GM19035 (cell line): Measurements from ENCODE around the gene ADAMTSL4.
"Not testable (repeated sequence)": the region's sequence is repeated elsewhere in the genome, so short reads cannot be mapped to it uniquely, and the experiment has no call there.

Experiments used
- ATAC-seq: cut with Tn5 transposase; IDR thresholded peaks from one replicate; pipeline ENCODE4 v1.9.1; 2021; ENCODE audit not compliant: unreplicated experiment

The ADAMTSL4 gene

GRCh38 chr1:150555198-150555970 lies 6.2 kb downstream of the ADAMTSL4 start:
- ATAC-seq, result no peak

GRCh38 chr1:150555971-150556865 lies 7.0 kb downstream of the ADAMTSL4 start:
- ATAC-seq, result no peak

GRCh38 chr1:150557065-150557600 lies 7.9 kb downstream of the ADAMTSL4 start:
- ATAC-seq, result no peak

DNA sequence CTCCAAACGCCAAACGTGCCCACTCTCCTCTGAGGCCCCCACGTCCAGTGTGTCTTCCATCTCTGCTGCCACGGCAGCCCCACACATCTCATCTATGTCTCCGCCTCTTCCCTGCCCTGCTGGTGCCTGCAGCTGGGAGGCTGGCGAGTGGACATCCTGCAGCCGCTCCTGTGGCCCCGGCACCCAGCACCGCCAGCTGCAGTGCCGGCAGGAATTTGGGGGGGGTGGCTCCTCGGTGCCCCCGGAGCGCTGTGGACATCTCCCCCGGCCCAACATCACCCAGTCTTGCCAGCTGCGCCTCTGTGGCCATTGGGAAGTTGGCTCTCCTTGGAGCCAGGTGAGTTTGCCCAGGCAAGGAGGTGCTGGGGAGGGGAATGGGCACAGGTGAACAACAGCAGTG lies 8.6 kb downstream of the ADAMTSL4 start:
- ATAC-seq, result no peak

DNA sequence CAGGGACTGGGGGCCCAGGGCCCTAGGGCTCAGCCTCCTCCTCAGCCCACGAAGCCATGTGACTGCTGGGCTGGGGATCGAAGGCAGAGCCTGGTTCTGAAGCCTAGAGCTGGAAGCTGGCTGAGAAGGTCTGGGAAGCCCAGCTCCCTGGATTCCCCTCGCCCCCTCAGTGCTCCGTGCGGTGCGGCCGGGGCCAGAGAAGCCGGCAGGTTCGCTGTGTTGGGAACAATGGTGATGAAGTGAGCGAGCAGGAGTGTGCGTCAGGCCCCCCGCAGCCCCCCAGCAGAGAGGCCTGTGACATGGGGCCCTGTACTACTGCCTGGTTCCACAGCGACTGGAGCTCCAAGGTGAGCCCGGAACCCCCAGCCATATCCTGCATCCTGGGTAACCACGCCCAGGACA lies 9.1 kb downstream of the ADAMTSL4 start:
- no peak for ATAC-seq

DNA sequence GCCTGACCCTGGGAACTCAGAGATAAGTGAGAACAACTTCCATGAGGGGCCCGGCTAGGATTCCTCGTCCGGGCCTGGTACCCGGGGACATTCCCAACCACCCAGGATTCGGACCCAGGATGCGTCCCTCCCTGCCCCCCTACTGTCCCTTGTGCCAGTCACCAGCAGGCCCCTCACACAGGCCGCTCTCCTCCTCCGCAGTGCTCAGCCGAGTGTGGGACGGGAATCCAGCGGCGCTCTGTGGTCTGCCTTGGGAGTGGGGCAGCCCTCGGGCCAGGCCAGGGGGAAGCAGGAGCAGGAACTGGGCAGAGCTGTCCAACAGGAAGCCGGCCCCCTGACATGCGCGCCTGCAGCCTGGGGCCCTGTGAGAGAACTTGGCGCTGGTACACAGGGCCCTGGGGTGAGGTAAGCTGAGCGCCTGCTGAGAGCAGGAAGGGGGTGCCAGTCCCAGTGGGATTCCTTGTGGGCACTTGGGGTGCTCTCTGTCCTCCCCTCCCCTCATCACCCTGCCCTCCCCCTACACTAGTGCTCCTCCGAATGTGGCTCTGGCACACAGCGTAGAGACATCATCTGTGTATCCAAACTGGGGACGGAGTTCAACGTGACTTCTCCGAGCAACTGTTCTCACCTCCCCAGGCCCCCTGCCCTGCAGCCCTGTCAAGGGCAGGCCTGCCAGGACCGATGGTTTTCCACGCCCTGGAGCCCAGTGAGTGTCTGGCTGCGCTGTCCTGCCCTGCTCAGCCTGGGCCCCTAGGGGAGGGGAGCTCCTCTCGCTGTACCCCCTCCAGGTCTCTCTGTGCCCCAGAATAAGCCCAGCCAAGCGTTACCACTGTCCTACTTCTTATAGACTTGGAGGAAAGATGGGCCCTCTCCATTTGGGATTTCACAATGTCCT lies 9.8 kb downstream of the ADAMTSL4 start:
- ATAC-seq, result no peak

DNA sequence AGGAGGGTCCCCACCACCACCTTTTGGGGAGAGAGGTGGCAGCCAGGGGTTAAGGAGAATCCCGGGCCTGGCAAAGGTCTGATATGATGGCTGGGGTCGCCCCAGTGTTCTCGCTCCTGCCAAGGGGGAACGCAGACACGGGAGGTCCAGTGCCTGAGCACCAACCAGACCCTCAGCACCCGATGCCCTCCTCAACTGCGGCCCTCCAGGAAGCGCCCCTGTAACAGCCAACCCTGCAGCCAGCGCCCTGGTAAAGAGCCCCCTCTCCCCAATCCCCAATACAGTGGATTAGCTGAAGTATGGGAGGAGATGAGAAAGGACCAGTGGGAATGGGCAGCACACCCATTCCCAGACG lies 10.4 kb downstream of the ADAMTSL4 start:
- no peak for ATAC-seq

DNA sequence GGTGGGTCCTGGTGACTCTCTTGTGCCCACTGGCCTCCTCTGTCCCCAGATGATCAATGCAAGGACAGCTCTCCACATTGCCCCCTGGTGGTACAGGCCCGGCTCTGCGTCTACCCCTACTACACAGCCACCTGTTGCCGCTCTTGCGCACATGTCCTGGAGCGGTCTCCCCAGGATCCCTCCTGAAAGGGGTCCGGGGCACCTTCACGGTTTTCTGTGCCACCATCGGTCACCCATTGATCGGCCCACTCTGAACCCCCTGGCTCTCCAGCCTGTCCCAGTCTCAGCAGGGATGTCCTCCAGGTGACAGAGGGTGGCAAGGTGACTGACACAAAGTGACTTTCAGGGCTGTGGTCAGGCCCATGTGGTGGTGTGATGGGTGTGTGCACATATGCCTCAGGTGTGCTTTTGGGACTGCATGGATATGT lies 10.8 kb downstream of the ADAMTSL4 start:
- ATAC-seq, result no peak

DNA sequence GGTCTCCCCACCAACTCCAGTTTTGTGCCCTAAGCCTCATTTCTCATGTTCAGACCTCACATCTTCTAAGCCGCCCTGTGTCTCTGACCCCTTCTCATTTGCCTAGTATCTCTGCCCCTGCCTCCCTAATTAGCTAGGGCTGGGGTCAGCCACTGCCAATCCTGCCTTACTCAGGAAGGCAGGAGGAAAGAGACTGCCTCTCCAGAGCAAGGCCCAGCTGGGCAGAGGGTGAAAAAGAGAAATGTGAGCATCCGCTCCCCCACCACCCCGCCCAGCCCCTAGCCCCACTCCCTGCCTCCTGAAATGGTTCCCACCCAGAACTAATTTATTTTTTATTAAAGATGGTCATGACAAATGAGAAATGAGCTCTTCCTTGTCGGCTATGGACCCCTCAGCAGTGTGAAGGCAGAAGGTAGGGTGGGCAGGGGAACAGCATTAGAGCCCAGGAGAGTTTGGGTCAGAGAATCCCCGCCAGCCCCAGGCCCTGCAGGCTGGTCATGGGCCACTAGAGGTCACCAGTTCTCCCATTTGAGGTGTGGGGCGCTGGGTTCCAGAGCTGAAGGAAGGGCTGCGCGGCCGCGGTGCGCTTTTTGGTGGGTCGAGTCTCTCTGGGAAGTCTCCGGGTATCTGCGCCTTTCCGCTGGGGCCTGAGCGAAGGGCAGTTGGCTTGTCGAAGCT lies 11.5 kb downstream of the ADAMTSL4 start:
- no peak for ATAC-seq

DNA sequence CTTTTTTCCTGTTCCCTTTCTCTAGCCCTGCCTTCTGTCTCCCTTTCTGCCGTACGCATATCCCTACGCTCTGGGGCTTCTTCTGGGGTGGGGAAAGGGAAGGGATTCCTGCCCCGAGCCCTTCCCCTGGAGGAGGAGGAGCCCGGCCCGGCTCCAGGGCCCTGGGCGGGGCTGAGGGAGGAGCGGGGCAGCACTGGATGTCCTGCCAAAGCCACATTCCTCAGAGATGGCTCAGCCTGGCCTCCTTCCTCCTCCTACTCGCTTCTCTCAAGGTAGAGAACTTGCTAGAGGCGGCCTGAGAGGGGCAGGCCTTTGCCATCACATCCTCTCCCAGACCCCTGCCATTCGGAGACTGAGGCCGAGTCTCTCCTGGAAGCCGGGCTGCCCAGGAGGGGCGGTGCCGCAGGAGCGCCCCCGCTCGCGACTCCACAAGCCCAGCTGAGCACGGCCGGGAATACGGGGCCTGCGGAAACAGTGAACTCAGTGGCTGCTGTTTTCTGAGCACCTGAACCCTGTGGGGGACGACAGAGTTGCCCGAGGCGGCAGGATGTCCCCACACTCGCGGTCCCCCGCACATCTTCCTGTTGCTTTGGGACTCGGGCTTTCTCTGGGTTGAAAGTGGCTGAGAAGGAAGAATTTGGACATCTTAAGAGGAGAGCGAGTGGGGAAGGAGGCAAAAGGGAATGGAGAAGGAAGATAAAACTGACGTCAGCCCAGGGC lies 12.2 kb downstream of the ADAMTSL4 start:
- no peak for ATAC-seq

DNA sequence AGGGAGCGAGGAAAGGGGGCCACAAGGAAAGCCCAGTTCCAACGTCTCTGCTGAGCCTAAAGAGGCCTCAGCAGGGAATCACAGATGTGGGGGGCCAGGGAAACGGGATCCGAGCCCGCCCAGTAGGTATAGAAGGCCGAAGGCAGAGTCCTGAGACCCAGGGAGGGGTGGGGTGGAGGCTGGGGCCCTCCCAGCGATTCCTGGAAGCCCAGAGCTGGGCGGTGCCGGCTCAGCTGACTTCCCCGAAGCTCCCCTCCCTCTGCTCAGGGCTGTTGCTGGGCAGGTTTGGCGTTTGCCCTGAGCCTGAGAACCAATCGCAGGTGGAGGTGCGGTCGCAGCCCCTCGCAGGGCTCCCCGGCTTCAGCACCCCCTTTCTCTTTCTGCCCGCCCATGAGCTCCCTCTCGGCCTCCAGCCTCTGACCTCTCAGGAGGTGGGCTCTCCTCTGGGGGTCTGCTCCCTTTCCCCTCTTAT lies 12.8 kb downstream of the ADAMTSL4 start:
- peak; percentile 40 for ATAC-seq

GRCh38 chr1:150562446-150563339 lies 13.5 kb downstream of the ADAMTSL4 start:
- peak; percentile 42 for ATAC-seq

GRCh38 chr1:150563340-150564038 lies 14.3 kb downstream of the ADAMTSL4 start:
- peak; percentile 23 for ATAC-seq

DNA sequence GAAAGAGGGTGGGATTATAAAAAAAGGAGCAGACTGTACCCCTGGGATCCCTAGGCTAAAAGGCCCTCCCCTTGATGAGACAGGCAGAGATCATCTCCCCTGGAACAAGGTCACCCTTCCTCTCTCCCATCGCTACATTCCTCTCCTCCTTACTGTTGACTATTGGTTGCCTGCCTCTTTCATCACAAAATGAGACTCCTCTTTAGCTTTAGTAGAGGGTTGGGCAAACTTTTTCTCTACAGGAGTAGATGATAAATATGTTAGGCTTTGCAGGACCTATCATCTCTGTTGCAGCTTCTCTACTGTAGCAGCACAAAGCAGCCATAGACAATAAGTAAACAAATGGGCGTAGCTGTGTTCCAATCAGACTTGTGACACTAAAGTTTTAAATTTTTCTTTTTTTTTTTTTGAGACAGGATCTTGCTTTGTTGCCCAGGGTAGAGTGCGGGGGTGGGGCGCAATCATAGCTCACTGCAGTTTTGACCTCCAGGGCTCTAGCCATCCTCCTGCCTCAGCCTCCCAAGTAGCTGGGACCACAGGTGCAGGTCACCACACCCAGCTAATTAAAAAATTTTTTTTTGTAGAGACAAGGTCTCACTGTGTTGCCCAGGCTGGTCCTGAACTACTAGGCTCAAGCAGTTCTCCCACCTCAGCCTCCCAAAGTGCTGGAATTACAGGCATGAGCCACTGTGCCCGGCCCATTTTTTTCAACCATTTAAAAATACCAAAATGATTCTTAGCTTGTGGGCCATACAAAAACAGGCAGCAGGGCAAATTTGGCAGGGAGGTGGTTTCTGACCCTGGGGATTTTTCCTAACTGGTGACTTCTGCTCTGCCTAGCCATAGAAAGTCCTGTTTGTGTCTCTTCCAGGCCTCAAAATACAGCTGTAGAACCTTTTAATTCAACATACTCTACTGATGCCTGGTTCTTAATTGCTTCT lies 15.1 kb downstream of the ADAMTSL4 start:
- no peak for ATAC-seq

DNA sequence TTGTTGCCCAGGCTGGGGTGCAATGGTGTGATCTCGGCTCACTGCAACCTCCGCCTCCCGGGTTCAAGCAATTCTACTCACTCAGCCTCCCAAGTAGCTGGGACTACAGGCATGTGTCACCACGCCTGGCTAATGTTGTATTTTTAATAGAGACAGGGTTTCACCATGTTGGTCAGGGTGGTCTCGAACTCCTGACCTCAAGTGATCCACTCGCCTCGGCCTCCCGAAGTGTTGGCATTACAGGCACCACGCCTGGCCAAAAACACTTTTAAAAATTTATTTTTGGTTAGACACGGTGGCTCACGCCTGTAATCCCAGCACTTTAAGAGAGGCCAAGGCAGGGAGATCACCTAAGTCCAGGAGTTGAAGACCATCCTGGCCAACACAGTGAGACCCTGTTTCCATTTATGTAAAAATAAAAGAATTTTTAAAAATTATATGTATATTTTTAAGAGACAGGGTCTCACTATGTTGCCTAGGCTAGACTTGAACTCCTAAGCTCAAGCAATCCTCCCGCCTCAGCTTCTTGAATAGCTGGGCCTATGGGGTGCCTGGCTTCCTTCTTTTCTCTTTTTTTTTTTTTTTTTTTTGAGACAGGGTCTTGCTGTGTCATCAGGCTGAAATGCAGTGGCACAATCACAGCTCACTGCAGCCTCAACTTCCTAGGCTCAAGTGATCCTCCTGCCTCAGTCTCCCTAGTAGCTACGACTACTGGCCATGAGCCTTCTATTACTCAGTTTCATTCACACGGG lies 16.2 kb downstream of the ADAMTSL4 start:
- ATAC-seq, result not testable (repeated sequence)
